ENCODE measurements around the gene DAB2.

DAB2 gene

GRCh38 chr5:39424736-39425637, at the start of gene DAB2:
Gene DAB2, minus strand, starts transcription at chr5:39424980. Its CDS starts 30,660 bp downstream, at chr5:39394320.
- peak; percentile 87 for DNase-seq (ENCODE audit: low spot score)

- DNase-seq (ENCODE audit: low spot score) = peak; percentile 35
Observed at GRCh38 chr5:39473156-39473775, 48.5 kb upstream of the DAB2 start.

GRCh38 chr5:39471836-39472508, 47.2 kb upstream of the DAB2 start:
- no peak for DNase-seq (ENCODE audit: low spot score)

DNA sequence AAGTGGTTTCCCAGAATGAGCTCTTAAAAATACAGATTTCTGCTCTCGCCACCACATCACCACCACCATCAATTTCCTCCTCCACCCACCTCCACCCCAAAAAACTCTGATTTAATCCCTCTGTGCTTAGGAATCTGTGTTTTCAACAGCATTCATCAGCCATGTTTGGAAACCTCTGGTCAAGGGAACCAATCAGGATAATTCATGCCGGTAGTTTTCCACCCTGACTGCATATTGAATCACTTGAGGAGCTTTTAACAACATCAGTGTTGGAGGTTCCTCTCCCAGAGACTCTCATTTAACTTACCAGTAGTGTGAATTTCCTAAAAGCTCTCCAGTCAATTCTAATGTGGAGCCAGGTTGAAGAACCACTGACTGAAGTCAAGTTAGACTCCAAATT, 46.0 kb upstream of the DAB2 start:
- DNase-seq (ENCODE audit: low spot score) = no peak

DNA sequence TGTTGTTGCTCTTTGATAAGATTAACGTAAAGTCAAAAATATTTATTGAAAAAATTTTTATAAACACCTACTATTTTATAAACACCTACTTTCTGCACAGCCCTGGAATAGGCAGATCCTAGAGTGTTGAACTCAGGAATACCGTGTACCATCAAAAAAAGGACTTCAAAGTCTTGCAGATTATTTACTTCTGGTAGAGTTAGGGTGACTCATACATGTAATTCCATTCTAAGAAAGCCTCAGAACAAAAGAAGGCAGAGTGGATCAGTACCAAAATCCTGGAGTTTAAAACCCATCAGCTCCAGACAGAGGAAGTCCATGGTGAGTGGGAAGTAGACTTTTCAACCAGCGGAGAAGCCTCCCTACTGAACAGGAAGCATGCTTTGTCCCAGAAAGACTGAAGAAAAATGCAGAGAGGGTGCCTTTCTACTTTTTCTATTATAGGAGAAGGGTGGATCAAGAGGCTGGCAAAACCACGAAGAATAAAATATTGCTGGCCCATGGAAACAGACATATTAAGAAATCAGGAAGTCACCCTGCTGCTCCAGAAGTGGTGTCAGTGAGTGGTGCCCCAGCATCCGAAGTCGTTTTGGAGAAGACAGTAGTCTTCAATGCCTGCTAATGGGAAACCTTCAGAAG, 45.1 kb upstream of the DAB2 start:
- no peak for DNase-seq (ENCODE audit: low spot score)

DNA sequence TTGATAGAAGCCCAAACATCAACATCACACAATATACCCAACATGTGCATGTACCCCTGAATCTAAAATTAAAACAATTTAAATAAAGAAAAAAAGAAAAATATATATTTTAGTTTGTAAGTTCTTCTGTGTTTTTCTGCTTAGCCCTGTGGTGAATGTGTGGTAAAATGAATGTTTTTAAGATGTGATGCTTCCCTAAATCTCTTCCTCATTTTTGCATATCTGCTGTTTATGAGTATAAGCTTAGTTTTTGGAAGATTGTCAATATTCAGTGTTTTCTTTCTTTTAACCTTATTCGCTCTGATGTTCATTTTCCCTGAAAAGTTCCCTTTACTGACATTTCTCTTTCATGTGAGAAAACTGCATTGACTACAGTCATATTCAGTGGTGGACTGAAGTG, 44.4 kb upstream of the DAB2 start:
- DNase-seq (ENCODE audit: low spot score) = no peak

DNA sequence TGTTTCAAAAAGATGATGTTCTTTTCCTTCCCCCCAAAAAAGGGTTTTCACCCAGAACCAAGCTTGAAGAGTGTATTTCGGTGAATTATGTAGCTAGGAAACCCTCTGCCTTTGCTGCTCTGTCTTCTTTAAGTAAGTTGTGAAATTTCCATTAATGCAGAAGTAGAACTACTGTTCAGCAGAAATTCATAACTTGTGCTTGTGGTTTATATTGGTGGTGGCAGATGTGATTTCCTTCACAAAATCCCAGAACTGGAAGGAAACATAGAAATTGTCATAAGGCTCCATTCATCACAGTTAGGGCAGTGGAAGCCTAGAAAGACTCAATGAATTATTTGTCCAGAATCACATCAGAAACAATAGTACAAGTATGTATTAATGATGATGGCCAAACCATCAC, 42.1 kb upstream of the DAB2 start:
- DNase-seq (ENCODE audit: low spot score) = no peak

DNA sequence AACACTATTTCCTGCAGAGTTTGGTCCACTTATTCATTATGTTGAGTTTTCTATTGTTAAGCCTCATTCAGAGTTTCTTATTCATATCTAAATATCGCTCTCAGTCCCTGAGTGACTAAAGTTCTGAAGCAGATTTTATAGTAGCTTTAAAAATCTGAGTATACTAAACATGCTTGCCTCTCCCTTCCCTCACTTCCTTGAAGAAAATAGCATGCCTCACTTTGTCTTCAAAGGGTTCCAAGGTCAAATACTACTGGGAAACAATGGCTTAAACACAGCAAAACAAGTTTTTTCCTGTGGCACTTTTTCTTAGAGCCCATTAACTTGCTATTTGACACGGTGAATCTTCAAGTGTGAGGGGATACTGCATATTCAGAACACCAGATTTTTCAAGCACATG, 41.1 kb upstream of the DAB2 start:
- DNase-seq (ENCODE audit: low spot score) = no peak

GRCh38 chr5:39465097-39465496, 40.3 kb upstream of the DAB2 start:
- DNase-seq (ENCODE audit: low spot score) = no peak

DNA sequence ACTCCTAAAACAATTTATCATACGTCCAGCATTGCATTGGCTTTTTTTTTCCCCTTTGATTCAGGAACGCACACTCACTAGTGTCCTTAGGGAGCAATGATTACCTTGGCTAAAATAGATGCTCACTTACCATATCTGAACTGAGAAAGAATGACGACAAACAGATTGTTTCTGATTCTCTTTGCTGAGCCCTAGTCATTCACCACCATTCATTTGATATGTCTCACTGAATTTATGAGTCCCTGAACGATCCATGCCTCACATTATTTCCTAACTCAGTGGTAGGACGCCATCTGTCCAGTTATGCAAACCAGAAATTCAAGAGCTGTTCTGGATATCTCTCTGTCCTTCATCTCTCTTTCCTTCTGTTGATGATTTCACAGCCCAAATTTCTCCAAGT, 39.3 kb upstream of the DAB2 start:
- peak; percentile 57 for DNase-seq (ENCODE audit: low spot score)

DNA sequence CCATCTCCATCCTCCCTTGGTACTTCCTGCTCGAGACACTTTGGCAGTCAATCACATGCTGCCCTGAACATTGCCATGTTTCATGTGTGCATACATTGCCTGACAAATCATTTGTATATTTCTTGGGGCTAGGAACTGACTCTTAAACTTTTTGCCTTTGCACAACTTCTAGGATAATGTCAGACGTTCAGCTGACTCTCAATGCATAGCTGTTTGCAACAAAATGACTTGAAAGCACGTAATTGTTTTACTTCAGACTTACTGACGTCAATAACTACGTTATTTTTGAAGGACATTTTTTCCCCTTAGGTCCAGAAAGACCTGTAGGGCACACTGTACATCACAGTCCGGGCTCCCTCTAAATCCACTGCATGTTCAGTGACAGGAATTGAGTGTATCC, 37.4 kb upstream of the DAB2 start:
- no peak for DNase-seq (ENCODE audit: low spot score)

- no peak for DNase-seq (ENCODE audit: low spot score)
Observed at GRCh38 chr5:39461007-39461682, 36.4 kb upstream of the DAB2 start.

- no peak for DNase-seq (ENCODE audit: low spot score)
Observed at GRCh38 chr5:39459907-39460306, 35.1 kb upstream of the DAB2 start.

- peak; percentile 14 for DNase-seq (ENCODE audit: low spot score)
Observed at GRCh38 chr5:39459071-39459470, 34.3 kb upstream of the DAB2 start.

- no peak for DNase-seq (ENCODE audit: low spot score)
Observed at GRCh38 chr5:39455645-39456044, 30.9 kb upstream of the DAB2 start.

- no peak for DNase-seq (ENCODE audit: low spot score)
Observed at GRCh38 chr5:39453606-39454005, 28.8 kb upstream of the DAB2 start.

DNA sequence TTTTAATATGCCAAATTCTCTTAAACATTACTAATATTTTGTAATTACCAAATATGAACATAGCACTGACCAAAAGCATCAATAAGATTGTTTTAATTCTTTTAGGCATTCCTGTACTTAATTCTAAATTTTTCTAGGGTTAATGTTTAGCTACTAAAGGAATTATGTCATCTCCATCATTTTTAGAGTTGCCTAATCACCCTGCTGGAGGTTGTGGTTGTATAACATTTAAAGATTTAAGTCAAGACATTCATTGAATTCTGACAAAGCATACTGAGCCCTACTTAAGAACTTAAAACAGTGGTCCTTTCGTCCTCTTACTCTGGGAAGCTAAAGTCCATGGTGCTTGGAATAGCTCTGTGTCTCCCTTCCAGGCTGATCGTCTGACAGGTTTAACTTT, 28.1 kb upstream of the DAB2 start:
- peak; percentile 18 for DNase-seq (ENCODE audit: low spot score)

- DNase-seq (ENCODE audit: low spot score) = no peak
Observed at GRCh38 chr5:39451276-39451941, 26.6 kb upstream of the DAB2 start.

GRCh38 chr5:39450487-39450886, 25.7 kb upstream of the DAB2 start:
- DNase-seq (ENCODE audit: low spot score) = no peak

DNA sequence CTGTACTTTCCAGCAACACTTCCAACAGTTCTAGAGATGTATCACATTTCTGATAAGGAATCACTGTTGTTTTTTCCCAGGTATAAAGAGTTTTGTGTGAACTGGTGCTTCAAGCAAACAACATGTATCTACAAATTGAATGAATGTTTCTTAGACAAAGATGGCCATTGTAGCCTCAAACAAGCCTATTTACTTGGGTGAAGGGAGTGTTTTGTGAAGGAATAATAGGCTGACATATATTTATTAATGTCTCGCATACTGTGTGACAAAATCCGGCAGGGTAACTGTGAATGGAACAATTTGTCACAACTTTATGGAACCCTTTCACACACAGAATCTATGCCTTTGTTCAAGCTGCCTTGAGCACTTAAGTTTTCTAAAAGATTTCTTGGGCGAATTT, 24.8 kb upstream of the DAB2 start:
- no peak for DNase-seq (ENCODE audit: low spot score)

- no peak for DNase-seq (ENCODE audit: low spot score)
Observed at GRCh38 chr5:39448506-39449128, 23.8 kb upstream of the DAB2 start.

All from AG08395 (cell line).